Testis (tissue), 2 donors: Measurements from ENCODE around the gene EEF2KMT.
"Not testable (repeated sequence)": the region's sequence is repeated elsewhere in the genome, so short reads cannot be mapped to it uniquely, and the experiment has no call there.

Source experiments
- CTCF ChIP-seq, 3 experiments: fragments of 450-650 bp in 2 of 3; fragments of 200-600 bp in 1 of 3; sonication (generic) in 1 of 3; IDR thresholded peaks; one replicate each; pipeline ENCODE4 v1.5.1; 2016 to 2019; ENCODE audit warnings: antibody characterized with exemption in 3 of 3, mild to moderate bottlenecking in 2 of 3, moderate library complexity in 1 of 3
- POLR2A ChIP-seq: fragments of 450-650 bp; IDR thresholded peaks from one replicate; pipeline ENCODE4 v1.6.1; 2017; ENCODE audit warnings: antibody characterized with exemption, mild to moderate bottlenecking, moderate library complexity

GRCh38 chr16:5088936-5089335, 8.7 kb downstream of the EEF2KMT start:
- TF ChIP-seq POLR2A; CTCF (IDR thresholded peaks at IDR 0.05): not testable (repeated sequence)
